HL-60 (cell line): ENCODE data around the gene GRK6.

Experiments used
- DNase-seq, 2 experiments: peaks; one replicate each; pipeline ENCODE4 v3.0.0-alpha.2; 2010 to 2020; ENCODE audit warnings: low read depth in 1 of 2, low spot score in 1 of 2
- H3K27ac ChIP-seq: fragments of 250-450 bp; sonication (Bioruptor Pico); replicated peaks from 2 replicates; pipeline ENCODE4 v1.5.1; 2020; ENCODE audit warnings: mild to moderate bottlenecking, moderate library complexity
- H3K27me3 ChIP-seq: fragments of 250-450 bp; sonication (Bioruptor Pico); 2 replicates; pipeline ENCODE4 v1.5.1; 2021; ENCODE audit warnings: mild to moderate bottlenecking, moderate library complexity; ENCODE audit not compliant: insufficient read depth, poor library complexity, severe bottlenecking
- H3K4me3 ChIP-seq: replicated peaks from 2 replicates; pipeline ENCODE4 v1.5.1; 2011; ENCODE audit warnings: mild to moderate bottlenecking, control low read depth, low read length; ENCODE audit not compliant: insufficient read depth
- GABPA ChIP-seq: IDR thresholded peaks from 2 replicates; pipeline ENCODE4 v1.6.1; 2012; ENCODE audit warnings: low read depth
- POLR2AphosphoS5 ChIP-seq: IDR thresholded peaks from 2 replicates; pipeline ENCODE4 v1.6.1; 2012; ENCODE audit warnings: low read depth
- SPI1 ChIP-seq: IDR thresholded peaks from 2 replicates; pipeline ENCODE4 v1.6.1; 2012; ENCODE audit warnings: low read depth, mild to moderate bottlenecking, borderline replicate concordance
- TF ChIP-seq, protein P1 (sequence below): IDR thresholded peaks from one replicate; pipeline ENCODE4 v1.5.1; 2011; ENCODE audit warnings: low read length, control low read depth, inconsistent platforms; ENCODE audit not compliant: insufficient read depth
- TF ChIP-seq, protein P2 (sequence below): IDR thresholded peaks from 2 replicates; pipeline ENCODE4 v1.6.1; 2012; ENCODE audit warnings: low read depth; ENCODE audit not compliant: insufficient replicate concordance

Gene GRK6

DNA sequence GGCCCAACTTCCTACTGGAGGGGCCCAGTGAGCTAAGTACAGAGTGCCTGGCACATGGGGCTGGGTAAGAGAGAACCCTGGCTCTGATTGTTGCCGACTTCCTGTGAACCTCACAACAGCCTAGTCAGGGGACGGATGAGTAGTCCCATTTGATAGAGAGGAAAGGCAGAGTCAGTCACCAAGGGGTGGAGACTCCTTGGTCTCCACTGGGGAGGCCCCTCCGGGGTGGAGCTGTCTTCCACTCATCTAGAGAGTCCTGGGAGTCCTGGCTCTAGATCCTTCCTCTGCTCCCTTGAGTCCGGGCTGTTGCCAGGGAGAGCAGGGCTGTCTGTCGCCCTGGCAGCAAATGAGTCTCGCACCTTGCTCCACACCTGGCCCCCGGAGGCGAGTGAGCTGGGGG lies 8.0 kb downstream of the GRK6 start:
- DNase-seq: no peak
- no peak for TF ChIP-seq GABPA
- TF ChIP-seq POLR2AphosphoS5: no peak
- no peak for TF ChIP-seq SPI1
- TF ChIP-seq, protein P1, sequence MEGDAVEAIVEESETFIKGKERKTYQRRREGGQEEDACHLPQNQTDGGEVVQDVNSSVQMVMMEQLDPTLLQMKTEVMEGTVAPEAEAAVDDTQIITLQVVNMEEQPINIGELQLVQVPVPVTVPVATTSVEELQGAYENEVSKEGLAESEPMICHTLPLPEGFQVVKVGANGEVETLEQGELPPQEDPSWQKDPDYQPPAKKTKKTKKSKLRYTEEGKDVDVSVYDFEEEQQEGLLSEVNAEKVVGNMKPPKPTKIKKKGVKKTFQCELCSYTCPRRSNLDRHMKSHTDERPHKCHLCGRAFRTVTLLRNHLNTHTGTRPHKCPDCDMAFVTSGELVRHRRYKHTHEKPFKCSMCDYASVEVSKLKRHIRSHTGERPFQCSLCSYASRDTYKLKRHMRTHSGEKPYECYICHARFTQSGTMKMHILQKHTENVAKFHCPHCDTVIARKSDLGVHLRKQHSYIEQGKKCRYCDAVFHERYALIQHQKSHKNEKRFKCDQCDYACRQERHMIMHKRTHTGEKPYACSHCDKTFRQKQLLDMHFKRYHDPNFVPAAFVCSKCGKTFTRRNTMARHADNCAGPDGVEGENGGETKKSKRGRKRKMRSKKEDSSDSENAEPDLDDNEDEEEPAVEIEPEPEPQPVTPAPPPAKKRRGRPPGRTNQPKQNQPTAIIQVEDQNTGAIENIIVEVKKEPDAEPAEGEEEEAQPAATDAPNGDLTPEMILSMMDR: no peak
- TF ChIP-seq, protein P2, sequence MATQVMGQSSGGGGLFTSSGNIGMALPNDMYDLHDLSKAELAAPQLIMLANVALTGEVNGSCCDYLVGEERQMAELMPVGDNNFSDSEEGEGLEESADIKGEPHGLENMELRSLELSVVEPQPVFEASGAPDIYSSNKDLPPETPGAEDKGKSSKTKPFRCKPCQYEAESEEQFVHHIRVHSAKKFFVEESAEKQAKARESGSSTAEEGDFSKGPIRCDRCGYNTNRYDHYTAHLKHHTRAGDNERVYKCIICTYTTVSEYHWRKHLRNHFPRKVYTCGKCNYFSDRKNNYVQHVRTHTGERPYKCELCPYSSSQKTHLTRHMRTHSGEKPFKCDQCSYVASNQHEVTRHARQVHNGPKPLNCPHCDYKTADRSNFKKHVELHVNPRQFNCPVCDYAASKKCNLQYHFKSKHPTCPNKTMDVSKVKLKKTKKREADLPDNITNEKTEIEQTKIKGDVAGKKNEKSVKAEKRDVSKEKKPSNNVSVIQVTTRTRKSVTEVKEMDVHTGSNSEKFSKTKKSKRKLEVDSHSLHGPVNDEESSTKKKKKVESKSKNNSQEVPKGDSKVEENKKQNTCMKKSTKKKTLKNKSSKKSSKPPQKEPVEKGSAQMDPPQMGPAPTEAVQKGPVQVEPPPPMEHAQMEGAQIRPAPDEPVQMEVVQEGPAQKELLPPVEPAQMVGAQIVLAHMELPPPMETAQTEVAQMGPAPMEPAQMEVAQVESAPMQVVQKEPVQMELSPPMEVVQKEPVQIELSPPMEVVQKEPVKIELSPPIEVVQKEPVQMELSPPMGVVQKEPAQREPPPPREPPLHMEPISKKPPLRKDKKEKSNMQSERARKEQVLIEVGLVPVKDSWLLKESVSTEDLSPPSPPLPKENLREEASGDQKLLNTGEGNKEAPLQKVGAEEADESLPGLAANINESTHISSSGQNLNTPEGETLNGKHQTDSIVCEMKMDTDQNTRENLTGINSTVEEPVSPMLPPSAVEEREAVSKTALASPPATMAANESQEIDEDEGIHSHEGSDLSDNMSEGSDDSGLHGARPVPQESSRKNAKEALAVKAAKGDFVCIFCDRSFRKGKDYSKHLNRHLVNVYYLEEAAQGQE: no peak
- no peaks in the 10 kb centered on the region for H3K27me3 ChIP-seq
- no peak overlapping the region for H3K4me3 ChIP-seq
- H3K27ac ChIP-seq: peak overlapping the region; percentile 20; the same call in 1 of the 2 replicates

DNA sequence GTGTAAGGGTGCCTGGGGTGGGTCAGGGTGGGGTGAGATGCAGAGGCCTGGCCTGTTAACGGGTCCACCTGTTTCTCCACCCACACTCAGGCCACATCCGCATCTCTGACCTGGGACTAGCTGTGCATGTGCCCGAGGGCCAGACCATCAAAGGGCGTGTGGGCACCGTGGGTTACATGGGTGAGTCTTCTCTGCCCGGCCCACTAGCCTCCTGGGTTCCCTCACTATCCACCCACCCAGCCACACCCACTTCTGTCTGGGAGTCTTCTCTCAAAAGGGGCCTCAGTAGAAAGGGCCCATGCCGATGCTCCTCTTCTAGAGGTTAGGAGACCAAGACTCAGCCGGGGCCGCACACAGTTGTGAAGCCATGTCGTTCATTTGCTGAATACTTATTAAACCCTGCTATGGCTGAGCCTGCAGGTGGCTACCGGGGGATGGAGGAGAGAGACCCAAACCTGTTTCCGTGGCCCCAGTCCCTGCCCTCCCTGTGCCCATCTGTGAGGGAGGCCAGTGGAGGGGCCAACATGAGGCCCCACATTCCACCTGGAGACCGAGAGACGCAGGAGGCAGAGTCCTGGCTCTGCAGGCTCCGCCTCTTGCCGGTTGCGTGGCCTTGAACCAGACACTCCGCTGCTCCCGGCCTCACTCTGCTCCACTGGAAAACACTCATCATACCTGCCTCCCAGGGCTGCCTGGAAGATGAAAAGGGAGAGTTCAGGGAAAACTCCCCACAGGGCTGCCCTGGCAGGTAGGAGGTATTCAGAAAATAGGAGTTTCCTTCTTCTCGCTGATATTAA lies 8.7 kb downstream of the GRK6 start:
- no peaks in the 10 kb centered on the region for H3K27me3 ChIP-seq
- DNase-seq: peak in 1 of 2 experiments; percentile 31
- H3K4me3 ChIP-seq: no peak overlapping the region
- no peak for TF ChIP-seq SPI1
- TF ChIP-seq POLR2AphosphoS5: no peak
- TF ChIP-seq, protein P1: no peak
- TF ChIP-seq GABPA: no peak
- TF ChIP-seq, protein P2: no peak
- no peak overlapping the region for H3K27ac ChIP-seq

DNA sequence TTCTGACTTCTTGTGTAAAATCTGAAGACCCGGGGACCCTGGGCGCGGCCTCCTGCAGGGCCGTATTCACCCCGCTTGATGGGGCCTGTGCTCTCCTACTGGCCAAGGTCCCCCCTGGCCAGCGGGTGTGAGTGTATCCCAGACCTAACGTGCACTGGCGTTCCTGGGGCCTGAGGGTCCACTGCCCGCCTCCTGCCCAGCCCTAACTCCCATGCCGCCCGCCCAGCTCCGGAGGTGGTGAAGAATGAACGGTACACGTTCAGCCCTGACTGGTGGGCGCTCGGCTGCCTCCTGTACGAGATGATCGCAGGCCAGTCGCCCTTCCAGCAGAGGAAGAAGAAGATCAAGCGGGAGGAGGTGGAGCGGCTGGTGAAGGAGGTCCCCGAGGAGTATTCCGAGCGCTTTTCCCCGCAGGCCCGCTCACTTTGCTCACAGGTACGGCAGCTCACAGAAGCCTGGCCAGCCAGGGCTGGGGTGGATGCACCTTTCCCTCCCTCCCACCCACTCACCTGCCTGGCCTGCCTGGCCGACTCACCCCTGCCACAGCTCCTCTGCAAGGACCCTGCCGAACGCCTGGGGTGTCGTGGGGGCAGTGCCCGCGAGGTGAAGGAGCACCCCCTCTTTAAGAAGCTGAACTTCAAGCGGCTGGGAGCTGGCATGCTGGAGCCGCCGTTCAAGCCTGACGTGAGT lies 9.5 kb downstream of the GRK6 start:
- TF ChIP-seq, protein P2: no peak
- peak; percentile 64 for TF ChIP-seq POLR2AphosphoS5
- H3K27me3 ChIP-seq: no peaks in the 10 kb centered on the region
- H3K27ac ChIP-seq: no peak overlapping the region
- DNase-seq: peak in 1 of 2 experiments; percentile 38
- no peak overlapping the region for H3K4me3 ChIP-seq
